Ecto neural progenitor cell (in vitro differentiated cells): ENCODE data around the gene CLDN20.

ENCODE experiments used
- DNase-seq: peaks from one replicate; pipeline ENCODE4 v3.0.0-alpha.2; 2018; ENCODE audit warnings: low spot score

The CLDN20 gene

DNA sequence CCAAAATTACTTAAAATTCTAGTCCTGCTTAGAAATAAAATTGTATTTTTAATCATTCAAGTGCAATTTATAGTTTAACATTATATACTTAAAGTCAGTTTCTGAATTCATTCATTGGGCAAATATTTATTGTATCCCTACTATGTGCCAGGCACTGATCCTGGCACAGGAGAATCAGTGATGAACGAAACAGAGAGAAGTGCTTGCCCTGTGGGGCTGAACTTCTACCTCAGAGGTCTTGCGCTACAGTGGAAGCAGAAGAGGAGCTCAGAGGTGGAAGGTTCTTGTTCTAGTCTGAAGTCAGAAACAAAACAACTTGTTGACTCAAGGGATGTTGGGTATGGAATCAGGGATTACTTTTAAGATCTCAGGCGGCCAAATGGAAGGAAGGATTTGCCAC is 6.0 kb downstream of the CLDN20 start:
- no peak for DNase-seq

- DNase-seq = no peak
These were observed 6.8 kb downstream of the CLDN20 start for GRCh38 chr6:155270561-155271091.

GRCh38 chr6:155271145-155271544 is 7.3 kb downstream of the CLDN20 start:
- no peak for DNase-seq

DNA sequence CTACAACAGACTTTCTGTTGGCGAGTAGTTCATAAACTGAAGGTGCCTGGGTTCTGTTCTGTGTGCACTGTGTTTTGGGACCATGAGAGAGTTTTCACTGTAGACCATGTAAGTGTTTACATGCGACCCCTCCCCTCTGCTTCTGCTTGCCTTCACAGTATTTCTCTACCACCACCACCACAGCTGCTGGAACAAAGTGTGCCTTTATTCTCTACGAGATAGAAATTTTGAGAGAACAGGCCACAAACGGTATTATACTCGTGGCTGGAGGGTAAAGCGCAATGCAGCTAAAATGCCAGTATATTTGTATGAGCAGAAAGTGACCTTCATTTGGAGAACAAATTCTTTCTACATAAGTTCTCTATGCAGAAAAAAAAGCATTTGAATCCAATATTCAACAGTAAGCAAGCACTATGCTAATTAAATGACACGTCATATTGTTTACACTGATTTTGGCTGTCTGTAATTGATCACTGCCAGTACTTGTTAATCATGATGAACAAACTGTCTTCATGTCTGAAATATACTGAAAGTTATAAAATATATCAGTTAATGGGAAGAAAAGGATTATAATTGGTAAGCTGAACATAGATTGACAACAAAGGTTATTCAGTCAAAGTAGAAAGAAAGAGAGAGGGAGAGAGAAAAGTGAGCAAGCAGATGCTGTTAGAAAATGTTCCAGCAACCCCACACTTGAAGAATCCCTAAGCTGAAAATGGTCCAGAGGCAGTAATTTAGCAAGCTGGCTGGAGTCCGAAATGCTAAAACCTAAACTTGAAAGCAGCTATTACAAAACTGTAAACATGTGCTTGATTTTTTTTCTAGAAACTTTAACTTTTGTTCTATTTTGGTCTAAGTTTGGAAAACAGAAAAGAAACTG is 8.8 kb downstream of the CLDN20 start:
- DNase-seq = no peak

DNA sequence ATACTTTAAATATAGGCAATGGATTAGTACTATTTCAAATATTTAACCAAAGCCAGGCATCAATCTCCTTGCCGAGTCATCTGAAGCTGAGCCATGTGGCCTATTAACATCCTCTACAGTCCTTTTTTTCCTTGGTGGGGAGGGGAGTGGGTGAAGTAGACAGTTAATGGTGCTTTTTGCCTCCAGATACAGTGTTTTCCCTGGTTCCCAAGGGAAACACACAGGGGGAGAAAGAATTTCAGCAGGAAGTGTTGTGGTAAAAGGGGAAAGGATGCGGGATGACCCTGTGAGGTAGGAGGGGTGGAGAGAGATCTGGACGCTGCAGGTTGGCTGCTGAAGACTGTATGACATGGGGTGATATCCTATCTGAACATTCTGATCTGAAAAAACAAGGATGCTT is 9.6 kb downstream of the CLDN20 start:
- DNase-seq = no peak

GRCh38 chr6:155274106-155274505 is 10.3 kb downstream of the CLDN20 start:
- no peak for DNase-seq

DNA sequence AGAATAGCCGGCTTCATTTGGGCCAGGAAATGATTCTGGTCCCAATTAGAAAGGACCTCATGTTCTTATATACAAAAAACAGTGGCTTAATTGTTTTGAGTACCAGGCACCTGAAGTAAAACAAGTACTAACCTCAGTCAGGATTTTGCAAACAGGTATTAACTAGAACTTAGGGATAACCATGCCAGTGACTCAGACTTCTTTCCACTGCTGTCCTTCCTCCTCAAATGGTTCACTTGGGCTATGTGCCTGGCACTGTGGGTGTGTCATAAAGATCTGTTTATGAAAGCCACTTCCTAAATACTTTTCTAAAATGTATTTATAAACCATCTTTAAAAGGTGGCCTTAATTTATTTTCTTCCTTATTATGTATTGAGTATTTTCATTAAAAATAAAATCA is 10.7 kb downstream of the CLDN20 start:
- no peak for DNase-seq

GRCh38 chr6:155275808-155276480 is 12.1 kb downstream of the CLDN20 start:
- no peak for DNase-seq

DNA sequence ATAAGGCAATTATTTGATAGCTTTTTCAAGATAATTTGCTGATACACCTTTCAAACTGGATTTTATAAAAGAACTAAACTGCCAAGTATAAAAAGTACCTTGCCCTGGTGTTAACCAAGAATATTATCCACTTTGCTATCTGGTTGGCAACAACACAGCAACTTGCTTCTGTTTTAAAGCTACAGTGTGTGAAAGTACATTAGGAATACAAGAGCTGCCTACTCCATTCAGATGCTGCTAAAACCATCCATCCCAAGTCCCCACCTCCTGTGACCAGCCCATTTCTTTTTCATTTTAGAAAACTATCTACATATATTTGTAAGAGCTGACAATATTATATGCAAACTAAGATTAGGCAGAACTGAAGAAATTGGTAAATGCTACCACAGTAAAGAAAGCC is 12.8 kb downstream of the CLDN20 start:
- DNase-seq = no peak

DNA sequence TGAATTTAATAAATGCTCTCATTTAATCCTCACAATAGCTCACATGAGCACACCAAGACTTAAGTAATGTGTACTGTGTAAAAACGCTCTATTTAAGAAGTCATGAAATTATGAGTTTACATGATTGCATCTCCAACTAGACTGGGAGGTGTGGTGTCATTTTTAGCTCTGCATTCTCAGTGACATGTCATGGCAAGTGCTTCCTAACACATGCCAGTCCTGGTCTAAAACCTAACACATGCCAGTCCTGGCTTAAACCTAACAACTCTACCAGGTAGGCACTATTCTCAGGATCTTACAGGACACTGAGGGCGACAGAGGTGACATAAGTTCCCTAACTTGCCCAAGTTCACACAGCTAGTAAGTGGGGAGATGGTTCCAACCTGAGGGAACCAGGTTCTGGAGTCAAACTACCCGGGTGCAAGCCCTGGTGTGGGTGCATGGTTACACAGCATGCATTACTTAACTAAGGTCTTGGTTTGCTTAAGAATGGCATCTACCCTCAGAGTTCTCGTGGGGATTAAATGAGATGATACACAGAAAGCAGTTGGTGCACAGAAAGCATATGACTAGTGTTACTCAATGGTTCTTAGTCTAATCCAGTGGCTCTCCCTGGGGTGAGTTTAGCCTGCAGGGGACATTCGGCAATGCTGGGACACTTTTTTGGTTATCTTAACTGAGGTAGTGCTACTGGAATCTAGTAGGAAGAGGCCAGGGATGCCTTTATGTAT is 14.7 kb downstream of the CLDN20 start:
- no peak for DNase-seq

- DNase-seq = no peak
These were observed 21.0 kb downstream of the CLDN20 start for GRCh38 chr6:155284775-155285174.

DNA sequence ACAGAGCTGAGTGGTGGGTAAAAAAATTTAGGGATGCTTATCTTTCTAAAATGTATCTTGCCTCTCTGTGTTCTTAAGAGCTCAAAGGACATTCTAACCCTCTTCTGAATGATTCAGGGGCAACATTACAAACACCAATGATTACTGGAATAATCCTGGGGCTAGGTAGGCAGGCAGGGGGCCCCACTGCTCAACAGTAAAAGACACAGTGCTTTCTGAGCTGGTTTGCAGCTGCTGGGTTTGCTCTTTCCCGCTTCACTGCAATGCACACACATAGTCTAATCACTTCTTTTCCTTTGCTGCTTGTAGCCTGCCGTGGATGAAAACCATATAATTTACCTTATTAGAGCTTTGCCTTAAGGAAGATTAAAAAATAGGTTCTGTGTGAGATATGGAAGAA is 23.9 kb downstream of the CLDN20 start:
- no peak for DNase-seq

GRCh38 chr6:155290491-155290890 is 26.7 kb downstream of the CLDN20 start:
- no peak for DNase-seq

- no peak for DNase-seq
These were observed 27.5 kb downstream of the CLDN20 start for GRCh38 chr6:155291291-155291690.

GRCh38 chr6:155292711-155293110 is 28.9 kb downstream of the CLDN20 start:
- DNase-seq = no peak

GRCh38 chr6:155297669-155298068 is 33.9 kb downstream of the CLDN20 start:
- DNase-seq = no peak

GRCh38 chr6:155301867-155302266 is 38.1 kb downstream of the CLDN20 start:
- no peak for DNase-seq

GRCh38 chr6:155303361-155303870 is 39.6 kb downstream of the CLDN20 start:
- DNase-seq = no peak

GRCh38 chr6:155306958-155307357 is 43.1 kb downstream of the CLDN20 start:
- no peak for DNase-seq

GRCh38 chr6:155309150-155309549 is 45.3 kb downstream of the CLDN20 start:
- DNase-seq = no peak

GRCh38 chr6:155310596-155310995 is 46.8 kb downstream of the CLDN20 start:
- DNase-seq = no peak

GRCh38 chr6:155311086-155311485 is 47.3 kb downstream of the CLDN20 start:
- DNase-seq = no peak
